NB4 (cell line): ENCODE results near the gene PDGFRA.

Source experiments
- MYC ChIP-seq: IDR thresholded peaks from 2 replicates; pipeline ENCODE4 v1.6.1; 2011; ENCODE audit warnings: low read depth, low read length
- POLR2A ChIP-seq: IDR thresholded peaks from 2 replicates; pipeline ENCODE4 v1.6.1; 2011; ENCODE audit warnings: mild to moderate bottlenecking; ENCODE audit not compliant: insufficient read length; ENCODE audit errors: extremely low read depth
- TF ChIP-seq, protein P1 (sequence below): IDR thresholded peaks from one replicate; pipeline ENCODE4 v1.5.1; 2012; ENCODE audit warnings: low read depth, low read length

DNA sequence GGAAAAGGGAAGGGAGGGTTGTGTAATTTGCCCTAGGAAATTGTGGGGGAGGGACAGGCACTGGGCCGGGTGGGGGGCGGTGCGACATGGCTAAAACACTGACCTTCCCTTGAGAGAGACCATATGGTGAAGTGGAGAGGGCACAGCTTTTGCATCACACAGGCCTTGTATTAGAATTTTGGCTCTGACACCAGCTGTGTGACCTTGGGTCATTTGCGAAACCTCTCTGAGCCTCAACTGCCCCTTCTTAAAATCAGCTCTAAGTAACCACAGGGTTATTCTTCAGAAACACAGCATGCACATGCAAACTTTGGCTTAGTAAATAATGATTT is 25.8 kb downstream of the PDGFRA start:
- TF ChIP-seq, protein P1, sequence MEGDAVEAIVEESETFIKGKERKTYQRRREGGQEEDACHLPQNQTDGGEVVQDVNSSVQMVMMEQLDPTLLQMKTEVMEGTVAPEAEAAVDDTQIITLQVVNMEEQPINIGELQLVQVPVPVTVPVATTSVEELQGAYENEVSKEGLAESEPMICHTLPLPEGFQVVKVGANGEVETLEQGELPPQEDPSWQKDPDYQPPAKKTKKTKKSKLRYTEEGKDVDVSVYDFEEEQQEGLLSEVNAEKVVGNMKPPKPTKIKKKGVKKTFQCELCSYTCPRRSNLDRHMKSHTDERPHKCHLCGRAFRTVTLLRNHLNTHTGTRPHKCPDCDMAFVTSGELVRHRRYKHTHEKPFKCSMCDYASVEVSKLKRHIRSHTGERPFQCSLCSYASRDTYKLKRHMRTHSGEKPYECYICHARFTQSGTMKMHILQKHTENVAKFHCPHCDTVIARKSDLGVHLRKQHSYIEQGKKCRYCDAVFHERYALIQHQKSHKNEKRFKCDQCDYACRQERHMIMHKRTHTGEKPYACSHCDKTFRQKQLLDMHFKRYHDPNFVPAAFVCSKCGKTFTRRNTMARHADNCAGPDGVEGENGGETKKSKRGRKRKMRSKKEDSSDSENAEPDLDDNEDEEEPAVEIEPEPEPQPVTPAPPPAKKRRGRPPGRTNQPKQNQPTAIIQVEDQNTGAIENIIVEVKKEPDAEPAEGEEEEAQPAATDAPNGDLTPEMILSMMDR = no peak
- no peak for TF ChIP-seq POLR2A
- TF ChIP-seq MYC = no peak
